Stimulated activated CD8-positive, alpha-beta memory T cell treated with anti-CD3 and anti-CD28 coated beads, Interleukin-15, amount 100 ng/mL, for 24 hours (primary cell): ENCODE data around the gene TOB2.
"Not testable (repeated sequence)": the region's sequence is repeated elsewhere in the genome, so short reads cannot be mapped to it uniquely, and the experiment has no call there.

ENCODE experiments used
- DNase-seq: peaks from one replicate; pipeline ENCODE4 v3.0.0-alpha.2; 2020; ENCODE audit warnings: low read depth

Gene TOB2

DNA sequence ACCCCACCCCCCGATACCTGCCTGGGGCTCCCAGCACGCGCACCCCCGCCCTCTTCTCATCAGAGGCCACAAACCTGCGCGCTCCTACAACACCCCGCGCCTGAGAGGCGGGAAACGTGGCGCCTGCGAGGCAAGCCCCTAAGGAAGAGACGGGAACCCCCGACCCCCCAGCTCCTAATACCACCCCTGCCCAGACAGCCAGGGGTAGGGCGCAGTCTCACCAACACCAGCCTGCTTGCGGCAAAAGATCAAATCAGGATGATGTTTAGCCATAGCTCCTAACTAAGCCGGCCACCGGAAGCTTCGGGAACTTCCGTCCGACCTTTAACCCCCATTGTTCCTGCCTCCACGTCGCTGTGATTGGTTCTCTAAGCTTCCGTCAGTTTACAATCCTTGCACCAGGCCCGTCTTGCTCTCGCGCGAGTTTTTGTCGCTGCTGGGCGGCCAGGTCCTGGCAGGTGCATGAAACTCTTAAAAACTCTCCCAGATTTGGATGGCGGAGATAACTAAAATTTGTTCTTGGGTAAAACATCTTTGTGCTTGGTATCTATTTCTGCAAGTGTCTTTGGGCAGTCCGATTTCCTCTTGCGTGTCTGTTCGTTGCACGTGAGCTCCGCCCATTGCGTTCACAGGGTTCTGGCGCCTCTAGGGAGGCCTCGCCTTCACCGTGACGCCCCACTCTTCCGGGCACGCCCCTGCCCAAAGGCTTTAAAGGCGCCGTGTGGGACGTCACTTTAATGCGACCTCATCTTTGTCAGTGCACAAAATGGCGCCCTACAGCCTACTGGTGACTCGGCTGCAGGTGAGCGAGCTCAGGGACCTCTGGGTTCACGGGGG lies 22.0 kb upstream of the TOB2 start, which contains the start of the genes ACO2 and PHF5A:
Gene ACO2 (plus strand): TSS at position 737 of the 837 bp plus-strand sequence. CDS start 30 bp downstream, at position 767.
Gene PHF5A (minus strand): TSS at position 312 of the 837 bp plus-strand sequence. CDS start 39 bp downstream, at position 273.
- peak; percentile 99 for DNase-seq

DNA sequence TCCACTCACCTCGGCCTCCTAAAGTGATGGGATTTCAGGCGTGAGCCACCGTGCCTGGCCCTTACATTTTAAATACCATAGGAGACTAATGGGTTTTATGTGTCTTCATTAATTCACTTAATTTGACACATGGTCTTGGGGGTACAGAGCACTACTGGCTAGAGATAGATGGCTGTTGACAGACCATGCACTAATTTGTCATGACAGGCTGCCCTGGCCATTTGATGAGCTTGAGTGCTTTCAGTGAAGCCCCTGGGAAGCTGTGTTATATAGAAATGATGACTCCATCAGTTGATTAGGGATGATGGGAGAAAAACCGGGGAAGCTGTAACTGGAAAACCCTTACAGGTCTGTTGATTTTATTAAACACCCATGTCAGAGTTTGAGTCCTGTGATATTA lies 15.3 kb upstream of the TOB2 start:
- DNase-seq = no peak

DNA sequence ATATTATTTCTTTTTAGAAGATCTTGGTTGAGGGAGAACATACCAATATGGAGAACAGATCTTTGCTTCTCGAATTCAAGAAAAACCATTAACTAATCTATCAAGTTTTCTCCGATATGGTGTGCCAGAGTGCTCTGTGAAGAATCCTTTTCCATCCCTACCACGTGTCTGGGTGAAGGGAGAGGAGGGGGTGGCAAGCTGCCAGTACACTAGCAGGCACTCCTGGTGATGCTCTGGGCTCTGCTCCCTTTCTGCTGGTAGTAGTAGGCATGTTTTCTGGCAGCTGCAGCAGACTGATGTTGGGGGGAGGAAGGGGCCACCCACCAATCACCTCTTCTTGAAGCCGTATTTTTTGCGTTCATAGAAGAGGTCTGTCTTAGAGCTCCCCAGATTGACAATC lies 13.5 kb upstream of the TOB2 start:
- not testable (repeated sequence) for DNase-seq

DNA sequence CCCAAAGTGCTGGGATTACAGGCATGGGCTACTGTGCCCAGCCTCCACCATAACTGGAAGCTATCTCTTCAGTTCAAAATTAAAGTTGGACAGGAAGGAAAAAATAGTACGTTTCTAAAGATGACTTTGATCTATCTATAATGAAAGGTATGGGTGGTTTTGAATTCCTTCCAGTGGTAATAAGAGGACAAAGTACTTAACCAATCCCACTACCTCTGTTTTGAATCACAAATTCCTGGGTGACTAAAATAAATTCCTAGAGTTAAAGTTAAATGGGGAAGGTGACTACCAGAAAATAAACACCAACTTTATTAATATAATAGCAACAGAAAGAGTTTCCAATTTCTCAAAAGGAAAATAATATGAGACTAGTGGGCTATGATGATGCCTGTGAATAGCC lies 12.8 kb upstream of the TOB2 start:
- DNase-seq = no peak

DNA sequence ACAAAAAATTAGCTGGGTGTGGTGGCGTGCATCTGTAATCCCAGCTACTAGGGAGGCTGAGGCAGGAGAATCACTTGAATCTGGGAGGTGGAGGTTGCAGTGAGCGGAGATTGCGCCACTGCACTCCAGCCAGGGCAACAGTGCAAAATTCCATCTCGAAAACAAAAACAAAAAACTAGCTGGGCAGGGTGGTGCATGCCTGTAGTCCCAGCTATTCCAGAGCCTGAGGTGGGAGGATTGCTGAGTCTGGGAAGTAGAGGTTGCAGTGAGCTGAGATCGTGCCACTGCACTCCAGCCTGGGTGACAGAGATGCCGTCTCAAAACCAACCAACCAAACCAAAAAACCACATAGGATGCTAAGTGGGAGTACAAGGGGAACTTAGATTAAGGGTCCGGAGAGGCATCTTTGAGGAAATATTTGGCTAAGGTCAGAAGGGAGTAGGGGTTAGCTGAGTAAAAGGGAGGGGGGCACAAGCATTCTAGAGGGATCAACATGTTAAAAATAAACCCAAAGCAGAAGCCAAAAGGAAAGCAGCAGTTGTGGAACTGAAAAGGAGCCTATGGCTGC lies 11.6 kb upstream of the TOB2 start:
- DNase-seq = no peak

DNA sequence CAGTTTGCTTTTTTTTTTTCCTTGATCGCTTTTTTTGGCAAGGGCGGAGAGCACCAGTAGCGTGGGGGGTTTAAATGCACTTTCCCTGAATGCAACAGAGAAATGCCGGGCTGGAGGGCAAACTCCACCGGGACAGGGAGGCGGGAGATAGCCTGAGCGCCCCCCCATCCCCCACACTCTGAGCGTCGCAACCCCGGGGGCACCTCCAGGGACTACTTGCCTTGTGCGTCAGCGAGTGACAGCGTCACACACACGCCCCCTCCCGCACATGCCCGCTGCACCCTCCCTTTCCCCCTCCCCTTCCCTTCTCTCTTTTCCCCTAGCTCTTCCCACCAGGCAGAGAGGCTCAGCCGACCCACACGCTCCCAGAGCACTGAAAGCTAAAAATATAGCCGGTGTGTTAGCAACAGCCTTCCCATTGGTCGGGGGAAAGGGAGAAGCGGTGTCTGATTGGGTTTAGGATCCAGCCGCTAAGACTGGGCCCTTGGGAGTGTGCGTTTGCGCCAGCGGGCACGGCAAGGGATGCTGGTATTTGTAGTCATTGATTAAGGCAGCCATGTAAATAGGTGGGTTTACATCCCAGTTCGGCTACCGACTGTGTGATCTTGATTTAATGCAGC lies 1.7 kb upstream of the TOB2 start:
- peak; percentile 53 for DNase-seq

DNA sequence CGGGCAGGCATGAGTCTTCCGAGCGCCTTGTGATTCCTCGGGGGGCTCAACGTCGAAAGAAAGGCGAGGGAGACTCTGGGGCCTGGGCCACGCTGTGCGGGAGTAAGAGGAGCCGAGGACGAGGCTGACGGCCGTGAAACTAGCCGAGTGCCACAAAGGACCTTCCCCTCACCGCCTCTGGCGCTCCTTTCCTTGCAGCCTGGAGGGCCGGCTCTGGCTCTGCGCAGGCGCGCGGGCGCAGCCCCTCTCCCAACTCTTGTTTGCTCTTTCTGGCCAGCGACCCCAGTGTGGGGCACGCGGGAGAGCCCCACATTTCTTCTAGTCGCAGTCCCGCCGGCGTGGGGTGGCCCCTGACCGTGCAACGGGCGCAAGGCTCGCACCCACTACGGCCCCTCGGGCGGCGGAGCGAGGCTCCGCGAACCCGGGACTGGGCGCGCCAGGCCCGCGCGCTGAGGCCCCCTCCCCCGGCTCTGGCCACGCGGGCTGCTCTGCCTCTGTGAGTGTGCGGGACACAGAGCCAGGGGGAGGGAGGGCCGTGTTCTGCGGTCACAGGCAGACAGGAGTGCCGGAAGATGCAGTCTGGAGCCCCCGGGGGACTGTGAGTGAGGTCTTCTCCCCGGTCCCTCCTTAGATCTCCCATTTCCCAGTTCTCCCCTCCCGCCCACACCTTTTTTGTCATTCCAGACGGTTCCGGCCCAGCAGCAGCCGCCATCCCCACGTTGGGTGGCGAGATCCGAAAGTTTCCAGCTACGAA lies 1.0 kb upstream of the TOB2 start:
- peak; percentile 38 for DNase-seq

DNA sequence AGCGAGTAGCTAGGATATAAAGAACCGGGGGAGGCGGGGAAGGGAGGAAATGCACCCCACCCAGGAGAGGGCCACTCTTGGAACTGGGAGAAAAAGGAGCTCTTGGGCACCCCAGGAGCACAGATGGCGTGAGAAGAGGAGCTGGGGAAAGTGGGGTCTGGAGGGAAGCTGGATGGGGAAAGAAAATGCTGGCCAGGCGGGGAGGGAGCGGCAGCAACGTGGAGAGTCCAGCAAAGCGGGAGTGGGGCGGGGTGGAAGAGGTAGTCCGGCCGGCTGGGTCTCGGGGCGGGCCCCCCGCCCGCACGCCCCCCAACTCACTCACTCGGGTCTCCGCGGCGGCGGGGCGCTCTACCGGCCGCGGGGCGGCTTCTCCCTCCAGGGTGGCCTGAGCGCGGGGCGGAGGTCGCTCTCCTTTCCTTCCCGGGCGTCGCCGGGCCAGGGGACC lies 522 bp downstream of the TOB2 start:
- DNase-seq = no peak

DNA sequence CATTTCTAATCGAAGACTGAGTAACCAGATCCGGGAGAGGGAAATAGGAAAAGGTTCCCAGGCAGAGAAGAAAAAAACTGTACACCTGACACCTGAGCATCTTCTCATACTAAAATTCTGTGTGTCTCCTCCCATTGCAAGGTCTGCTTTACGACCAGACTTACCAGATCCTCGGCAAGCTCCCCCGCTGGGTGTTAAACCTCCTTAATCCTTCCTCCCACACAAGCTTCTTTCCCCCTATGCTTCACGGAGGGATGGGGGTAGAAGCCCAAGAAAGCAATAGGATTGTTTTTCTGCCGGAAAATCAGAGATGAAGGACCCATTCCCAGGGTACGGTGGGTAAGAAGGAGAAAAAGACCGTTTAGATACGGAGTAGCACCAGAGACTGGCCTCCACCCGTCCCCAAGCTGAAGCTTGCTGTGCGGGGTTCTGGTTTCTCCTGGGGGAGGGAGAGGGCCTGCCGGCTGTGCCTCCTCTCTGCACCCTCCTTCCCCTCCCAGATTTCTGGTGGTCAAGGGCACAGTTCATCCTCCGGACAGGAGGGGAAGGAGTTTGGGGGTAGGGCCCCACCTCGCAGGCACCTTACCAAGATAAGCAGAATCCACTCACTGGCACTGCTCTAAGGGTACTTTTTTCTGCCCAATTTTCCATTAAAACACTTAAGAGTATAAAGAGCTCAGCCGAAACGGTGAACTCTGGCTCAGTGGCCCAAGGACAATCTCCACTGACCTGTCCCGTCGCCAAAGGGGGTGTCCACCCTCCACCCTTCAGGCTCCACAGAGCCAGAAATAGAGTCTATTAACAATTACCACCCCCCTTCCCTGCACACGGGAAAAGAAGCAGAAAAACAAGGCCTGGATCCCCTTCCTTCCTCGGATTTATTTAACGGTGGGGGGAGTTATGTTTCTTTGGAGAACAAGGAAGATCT lies 1.2 kb downstream of the TOB2 start:
- no peak for DNase-seq

DNA sequence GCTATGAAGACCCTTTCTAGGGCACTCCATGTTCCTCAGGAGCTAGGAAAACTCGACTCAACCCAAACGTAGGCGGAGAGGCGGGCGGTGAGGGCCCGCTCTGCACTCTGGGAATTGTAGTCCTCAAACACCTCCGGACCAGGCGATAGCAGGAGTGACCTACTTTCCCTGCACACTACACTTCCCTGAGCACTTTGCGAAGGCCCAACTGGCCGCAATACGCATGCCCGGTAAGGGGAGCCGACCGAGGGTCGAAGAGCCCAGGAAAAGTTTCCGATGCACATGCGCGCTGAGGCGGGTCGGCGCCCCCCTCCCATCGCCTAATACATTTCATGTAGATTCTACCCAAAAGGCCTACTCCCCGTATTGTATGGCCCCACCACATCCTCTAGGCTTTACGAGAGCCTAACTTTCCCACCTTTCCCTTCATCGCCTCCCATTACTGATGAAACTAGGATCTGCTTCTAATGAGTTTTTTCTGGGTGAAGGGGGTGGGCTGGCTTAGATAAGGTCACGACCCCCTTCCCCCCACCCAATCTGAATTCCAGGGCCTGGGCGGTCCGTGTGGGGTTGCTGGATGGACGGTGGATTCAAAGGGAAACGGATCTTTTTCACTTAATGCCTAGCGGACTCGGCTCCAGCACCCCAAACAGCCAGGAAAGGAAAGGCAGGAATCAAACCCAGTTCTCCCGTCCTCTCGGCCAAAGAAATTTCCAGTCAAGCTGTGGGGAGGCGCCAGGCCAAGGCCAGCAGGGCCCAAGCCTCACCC lies 2.1 kb downstream of the TOB2 start:
- DNase-seq = peak; percentile 57

DNA sequence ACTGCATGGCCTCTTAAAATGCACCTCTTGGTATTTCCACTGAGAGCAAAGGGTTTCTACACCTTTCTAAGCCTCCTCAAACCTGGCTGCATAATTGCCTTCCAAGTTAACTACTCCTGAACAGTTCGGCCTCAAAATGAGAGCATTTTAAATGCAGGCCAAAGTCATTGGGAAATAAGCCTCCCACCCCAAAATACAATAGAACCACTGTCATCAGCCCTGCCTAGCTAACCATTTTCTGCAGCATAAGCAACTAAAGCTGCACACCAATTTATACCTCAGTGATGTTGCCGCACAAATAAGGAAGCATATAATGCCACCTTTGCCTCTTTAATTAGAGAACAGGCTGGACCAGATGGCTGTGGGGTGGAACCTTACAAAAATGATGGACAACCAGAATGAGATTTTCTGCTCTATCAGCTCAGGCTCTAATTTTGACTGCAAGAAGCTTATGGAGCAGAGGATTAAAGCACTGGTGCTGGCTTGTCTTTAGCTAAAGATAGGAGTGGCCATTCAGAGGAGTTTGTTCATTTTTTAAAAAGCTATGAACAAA lies 4.3 kb downstream of the TOB2 start:
- DNase-seq = no peak

DNA sequence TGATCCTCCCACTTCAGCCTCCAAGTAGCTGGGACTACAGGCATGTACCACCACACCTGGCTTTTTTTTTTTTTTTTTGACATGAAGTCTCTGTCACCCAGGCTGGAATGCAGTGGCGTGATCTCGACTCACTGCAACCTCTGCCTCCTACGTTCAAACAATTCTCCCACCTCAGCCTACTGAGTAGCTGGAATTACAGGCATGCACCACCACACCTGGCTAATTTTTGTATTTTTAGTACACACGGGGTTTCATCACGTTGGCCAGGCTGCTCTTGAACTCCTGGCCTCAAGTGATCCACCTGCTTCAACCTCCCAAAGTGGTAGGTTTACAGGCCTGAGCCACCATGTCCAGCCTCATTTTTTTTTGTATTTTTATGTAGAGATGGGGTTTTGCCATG lies 6.1 kb downstream of the TOB2 start:
- not testable (repeated sequence) for DNase-seq

DNA sequence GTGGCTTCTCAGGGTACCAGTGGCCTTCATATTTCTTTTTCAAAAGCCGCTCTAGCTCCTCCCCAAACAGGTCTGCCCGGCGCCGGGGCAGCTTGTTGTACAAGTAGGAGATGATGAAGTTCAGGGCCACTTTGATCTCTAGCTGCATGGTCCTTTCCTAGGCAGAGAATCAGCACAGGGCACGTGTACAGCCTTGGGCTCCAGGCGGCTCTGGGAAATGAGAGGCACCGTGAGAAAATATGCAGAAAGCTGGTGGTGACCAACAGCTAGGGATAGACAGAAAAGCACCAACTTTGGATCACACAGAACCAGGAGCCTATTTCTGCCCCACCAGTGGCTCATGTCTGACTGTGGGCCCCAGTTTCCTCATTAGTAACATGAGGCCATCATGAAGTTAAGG lies 9.4 kb downstream of the TOB2 start:
- no peak for DNase-seq

DNA sequence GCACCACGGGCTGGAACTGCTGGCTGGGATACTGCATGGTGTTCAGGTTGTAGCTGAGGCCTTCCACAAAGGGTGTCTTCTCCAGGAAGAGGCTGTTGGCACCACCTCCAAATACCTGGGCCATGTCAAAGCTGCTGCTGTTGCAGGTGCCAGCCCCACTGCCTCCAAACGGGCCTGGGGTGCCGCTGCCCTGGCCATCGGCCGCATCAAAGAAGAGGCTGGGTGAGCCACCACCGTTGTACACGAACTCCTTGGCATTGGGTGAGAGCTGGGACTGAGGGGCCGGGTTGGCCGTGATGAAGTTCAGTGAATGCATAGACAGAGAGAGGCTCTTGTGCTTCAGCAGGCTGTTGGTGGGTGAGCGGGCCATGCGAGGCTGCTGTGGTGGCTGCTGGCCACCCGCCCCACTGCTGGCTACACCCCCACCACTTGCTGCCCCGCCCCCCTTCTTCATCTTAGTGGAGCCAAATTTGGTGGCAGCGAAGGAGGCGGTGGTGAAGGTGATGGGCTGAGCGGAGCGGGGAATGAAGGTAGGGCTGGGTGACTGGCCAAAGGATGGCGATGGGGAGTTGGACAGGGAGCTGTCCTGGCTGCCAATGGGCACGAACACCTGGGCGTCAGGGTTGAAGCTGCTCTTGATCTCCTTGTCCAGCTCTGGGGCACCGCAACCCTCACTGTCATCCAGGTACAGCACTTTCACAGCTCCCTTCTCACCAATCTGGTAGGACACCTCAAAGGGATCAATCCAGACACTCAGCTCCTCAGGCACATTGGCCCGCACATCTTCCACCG lies 10.1 kb downstream of the TOB2 start:
- DNase-seq = no peak

DNA sequence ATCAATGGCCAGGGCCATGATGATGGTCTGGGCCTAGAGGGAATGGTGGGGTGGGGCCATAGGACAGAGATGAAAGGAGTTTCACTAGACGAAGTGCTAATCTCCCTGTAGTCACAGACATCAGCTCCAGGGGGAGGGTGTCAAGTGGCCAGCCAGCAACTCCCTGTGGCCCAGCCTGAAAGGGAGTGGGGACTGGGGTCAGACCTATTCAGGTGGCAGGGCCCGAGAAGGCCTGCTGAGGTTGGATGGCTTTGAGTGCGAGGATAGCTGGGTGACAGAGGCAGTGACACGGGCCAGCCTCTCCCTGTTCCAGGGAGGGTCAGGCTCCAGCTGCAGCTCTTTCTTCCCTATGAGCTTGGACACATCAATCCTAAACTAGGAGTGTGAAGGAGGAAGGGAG lies 11.0 kb downstream of the TOB2 start:
- no peak for DNase-seq

DNA sequence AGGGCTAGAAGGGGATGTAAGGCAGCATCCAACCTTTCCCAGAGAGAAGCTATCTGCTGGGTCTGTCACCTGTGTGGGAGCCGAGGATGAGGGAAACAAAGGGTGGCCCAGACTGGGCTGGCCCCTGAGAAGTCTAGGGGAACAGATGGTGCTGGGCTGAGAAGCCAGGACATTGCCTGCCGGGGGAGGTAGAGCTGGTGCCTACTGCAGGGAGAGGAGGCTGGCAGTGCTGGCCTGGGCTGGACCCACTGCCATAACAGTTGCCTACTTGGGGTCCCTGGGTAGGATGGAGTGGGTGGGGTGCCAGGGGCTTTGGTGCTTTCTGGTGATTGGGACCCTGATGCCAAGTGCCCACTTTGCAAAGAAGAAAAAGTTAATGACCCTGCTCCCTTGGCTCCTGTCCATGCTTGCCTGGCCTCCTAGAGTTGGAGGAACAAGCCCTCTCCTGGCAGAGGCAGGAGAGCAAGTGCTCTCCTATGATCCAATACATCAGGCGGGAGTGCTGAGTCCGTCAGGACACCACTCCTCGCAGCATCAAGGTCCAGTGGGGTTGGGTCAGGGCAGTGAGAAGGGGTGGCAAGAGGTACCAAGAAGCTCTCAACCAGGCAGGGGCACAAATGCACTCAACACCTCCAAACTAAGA lies 12.1 kb downstream of the TOB2 start:
- DNase-seq = not testable (repeated sequence)

DNA sequence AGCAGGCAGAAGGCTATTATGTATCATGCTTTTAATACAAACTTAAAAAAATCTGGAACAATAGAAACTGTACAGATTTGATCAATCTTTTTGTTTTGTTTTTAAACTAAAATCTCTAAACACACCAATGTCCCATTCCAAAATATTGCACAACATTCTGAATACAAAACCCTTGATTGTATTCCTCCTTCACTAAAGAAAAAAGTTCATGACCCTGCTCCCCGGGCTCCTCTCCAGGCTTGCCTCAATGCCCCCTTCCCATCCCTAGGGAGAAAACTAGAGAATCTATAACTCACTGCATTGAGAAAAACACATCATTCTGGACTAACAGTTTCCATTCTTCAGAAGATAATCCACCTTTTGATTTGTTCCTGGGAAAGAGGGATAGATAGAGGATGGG lies 13.1 kb downstream of the TOB2 start:
- not testable (repeated sequence) for DNase-seq

DNA sequence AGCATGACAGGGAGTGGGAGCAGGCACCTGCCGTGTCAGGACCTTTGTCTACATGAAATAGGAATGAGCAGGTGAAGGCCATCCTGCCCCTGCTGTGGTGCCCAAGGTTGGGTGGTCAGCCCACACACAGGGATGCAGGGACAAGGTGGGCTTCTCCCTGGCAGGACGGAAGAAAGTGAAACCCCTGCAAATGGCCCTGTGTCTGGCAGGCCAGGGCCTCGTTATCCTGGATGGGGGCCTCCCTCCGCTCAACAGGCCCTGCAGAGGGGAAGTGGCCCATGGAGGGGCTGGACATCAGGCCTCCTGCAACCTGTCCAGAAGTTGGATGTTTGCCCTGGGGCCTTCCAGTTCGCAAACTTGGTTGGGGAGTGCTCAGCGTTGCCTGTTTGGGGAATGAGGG lies 14.9 kb downstream of the TOB2 start:
- no peak for DNase-seq

DNA sequence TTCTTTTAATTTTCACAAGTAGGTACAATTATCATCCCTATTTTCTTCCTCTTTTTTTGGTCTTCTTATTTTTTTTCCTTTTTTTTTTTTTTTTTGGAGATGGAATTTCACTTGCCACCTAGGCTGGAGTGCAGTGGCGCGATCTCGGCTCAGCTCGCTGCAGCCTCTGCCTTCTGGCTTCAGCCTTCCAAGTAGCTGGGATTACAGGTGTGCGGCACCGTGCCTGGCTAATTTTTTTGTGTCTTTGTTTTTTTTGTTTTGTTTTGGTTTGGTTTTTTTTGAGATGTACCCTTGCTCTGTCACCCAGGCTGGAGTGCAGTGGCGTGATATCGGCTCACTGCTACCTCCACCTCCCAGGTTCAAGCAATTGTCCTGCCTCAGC lies 16.7 kb downstream of the TOB2 start:
- DNase-seq = no peak
